NB4 (cell line): Measurements from ENCODE around the gene ASCC2.

Source experiments
- DNase-seq: peaks from one replicate; pipeline ENCODE4 v3.0.0; 2010; ENCODE audit warnings: low read depth
- H3K4me3 ChIP-seq: one replicate; pipeline ENCODE4 v1.5.1; 2011; ENCODE audit warnings: mild to moderate bottlenecking, low read depth, low read length, moderate library complexity
- CTCF ChIP-seq: IDR thresholded peaks from one replicate; pipeline ENCODE4 v1.5.1; 2012; ENCODE audit warnings: low read depth, low read length
- MYC ChIP-seq: IDR thresholded peaks from 2 replicates; pipeline ENCODE4 v1.6.1; 2011; ENCODE audit warnings: low read depth, low read length
- POLR2A ChIP-seq: IDR thresholded peaks from 2 replicates; pipeline ENCODE4 v1.6.1; 2011; ENCODE audit warnings: mild to moderate bottlenecking; ENCODE audit not compliant: insufficient read length; ENCODE audit errors: extremely low read depth
- TF ChIP-seq, protein P1 (sequence below): IDR thresholded peaks from 2 replicates; pipeline ENCODE4 v1.6.1; 2011; ENCODE audit warnings: low read depth, low read length

Gene ASCC2

GRCh38 chr22:29882716-29883044 lies 44.6 kb upstream of the ASCC2 start:
- TF ChIP-seq, protein P1, sequence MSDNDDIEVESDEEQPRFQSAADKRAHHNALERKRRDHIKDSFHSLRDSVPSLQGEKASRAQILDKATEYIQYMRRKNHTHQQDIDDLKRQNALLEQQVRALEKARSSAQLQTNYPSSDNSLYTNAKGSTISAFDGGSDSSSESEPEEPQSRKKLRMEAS: no peak
- TF ChIP-seq CTCF (no peak), MYC (no peak), POLR2A (no peak)
- peak overlapping the region; percentile 44 for H3K4me3 ChIP-seq
- no peak for DNase-seq

GRCh38 chr22:29879753-29880152 lies 41.7 kb upstream of the ASCC2 start:
- peak; percentile 21 for DNase-seq
- H3K4me3 ChIP-seq: no peak overlapping the region
- no peak for TF ChIP-seq CTCF
- TF ChIP-seq MYC: no peak
- TF ChIP-seq, protein P1: no peak
- TF ChIP-seq POLR2A: no peak

- DNase-seq: peak; percentile 25
- H3K4me3 ChIP-seq: no peak overlapping the region
- TF ChIP-seq MYC (no peak), POLR2A (no peak), CTCF (no peak)
- TF ChIP-seq, protein P1: no peak
These were observed 39.5 kb upstream of the ASCC2 start for GRCh38 chr22:29877620-29878019.

- no peak for DNase-seq
- TF ChIP-seq MYC: no peak
- TF ChIP-seq CTCF: no peak
- TF ChIP-seq POLR2A: no peak
- TF ChIP-seq, protein P1: no peak
- H3K4me3 ChIP-seq: no peak overlapping the region
These were observed 35.9 kb upstream of the ASCC2 start for GRCh38 chr22:29873943-29874342.

DNA sequence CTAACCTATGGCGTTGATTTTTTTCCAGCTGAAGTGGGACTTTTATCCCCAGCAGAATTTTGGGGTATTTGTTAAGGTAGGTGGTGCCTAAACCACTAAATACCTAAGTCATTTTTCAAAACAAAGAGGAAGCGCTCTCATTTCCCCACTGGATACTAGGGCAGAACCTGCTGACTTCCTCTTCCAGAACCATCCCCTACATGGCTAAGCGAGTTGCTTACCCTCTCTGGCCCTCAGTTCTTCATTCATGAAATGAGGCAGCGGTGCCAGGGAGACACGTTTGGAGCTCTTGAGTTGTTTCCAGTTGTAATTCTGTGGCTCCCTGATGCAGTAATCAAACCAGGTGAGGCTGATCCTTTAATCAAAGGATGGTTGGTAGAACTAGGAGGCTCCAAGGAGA lies 34.9 kb upstream of the ASCC2 start:
- H3K4me3 ChIP-seq: no peak overlapping the region
- TF ChIP-seq POLR2A (no peak), CTCF (no peak), MYC (no peak)
- TF ChIP-seq, protein P1: no peak
- peak; percentile 16 for DNase-seq
